Iris pigment epithelial cell (primary cell): ENCODE measurements around the gene GVQW3.

Source experiments
- DNase-seq: peaks from one replicate; pipeline ENCODE4 v3.0.0-alpha.2; 2011; ENCODE audit warnings: low read depth

Gene GVQW3

DNA sequence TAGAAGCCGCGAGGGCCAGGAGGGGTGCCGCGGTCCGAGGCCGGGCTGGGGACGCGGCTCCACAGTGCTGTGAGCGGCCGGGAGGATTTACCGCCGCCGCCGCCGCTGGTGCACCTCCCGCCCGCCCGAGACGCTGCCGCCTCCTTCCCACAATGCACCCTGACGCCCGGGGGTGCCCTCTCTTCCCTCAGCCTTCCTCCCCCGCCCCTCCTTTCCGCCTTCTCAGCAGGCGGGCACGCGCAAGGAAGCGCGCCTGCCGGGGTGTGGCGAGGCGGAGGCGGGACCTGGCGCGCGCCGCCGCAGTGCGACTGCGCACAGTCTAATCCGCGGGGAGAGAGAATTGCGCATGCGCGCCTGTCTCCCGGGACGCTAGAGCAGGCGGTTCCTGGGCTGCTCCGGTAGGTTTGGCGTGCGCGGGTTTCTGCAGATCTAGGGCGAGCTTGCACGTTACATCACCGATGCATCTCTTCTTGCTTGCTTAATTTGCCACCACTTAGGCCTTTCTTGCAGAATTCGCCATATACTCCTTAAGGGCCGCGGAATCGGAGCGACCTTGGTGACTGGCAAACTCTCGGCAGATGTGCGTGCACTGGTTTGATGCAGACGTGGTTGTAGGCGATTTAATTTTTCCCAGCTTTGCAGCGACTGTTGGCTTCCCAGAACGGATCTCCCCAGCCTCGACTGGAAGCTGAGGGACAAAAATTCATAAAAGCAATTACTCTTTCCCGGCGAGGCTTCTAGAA is at the start of gene GVQW3, which contains the start of gene THAP12:
Gene GVQW3, plus strand, starts transcription at position 347 of the 743 bp plus-strand sequence. CDS start 506 bp downstream, outside the sequence.
Gene THAP12, minus strand, starts transcription at position 156 of the 743 bp plus-strand sequence. CDS start 296 bp downstream, outside the sequence.
- peak; percentile 98 for DNase-seq

GRCh38 chr11:76334826-76335389 is 46.2 kb upstream of the GVQW3 start:
- DNase-seq = no peak

DNA sequence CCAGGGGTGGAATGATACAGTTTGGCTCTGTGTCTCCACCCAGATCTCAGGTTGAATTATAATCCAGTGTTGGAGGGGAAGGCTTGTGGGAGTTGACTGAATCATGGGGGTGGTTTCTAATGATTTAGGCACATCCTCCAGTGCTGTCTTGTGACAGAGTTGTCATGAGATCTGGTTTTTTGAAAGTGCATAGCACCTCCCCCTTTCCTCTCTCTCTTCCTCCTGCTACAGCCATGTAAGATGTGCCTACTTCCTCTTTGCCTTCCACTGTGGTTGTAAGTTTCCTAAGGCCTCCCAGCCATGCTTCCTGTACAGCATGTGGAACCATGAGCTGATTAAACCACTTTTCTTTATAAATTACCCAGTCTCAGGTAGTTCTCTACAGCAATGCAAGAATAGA is 45.3 kb upstream of the GVQW3 start:
- DNase-seq = no peak

DNA sequence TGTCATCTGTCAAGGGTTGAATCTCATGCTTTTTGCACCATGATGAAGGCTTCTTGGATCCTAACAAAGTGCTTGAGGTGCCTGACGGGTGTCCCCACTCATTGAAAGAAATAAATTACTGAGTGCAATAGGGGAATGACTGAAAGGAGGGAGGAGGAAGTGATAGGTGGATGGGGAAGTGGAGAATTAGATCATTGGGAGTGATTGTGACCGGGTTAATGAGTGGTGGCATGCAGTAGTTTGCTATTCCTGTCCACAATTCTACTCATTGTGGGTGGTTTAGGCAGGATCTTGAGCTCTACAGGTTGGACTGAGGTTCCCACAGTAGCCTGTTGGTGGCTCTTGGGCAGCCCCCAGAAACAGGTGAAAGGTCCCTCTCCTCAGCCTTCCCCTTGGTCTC is 44.5 kb upstream of the GVQW3 start:
- no peak for DNase-seq

DNA sequence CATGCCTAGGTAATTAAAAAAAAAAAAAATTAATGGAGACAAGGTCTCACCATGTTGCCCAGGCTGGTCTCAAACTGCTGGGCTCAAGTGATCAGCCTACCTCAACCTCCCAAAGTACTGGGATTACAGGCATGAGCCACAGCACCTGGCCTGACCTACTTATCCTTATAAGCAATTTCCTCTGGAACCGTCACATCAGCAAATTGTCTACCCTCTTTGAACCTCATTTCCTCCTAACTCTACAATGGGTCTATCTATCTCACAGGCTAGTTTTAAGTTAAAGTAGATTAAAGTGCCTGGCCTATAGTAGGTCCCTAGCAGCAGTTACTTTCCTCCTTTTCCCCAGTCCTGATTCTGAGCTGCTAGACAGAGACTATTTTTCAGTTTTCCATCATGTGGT is 43.7 kb upstream of the GVQW3 start:
- DNase-seq = no peak

- DNase-seq = no peak
Observed at GRCh38 chr11:76337923-76338322, 43.2 kb upstream of the GVQW3 start.

DNA sequence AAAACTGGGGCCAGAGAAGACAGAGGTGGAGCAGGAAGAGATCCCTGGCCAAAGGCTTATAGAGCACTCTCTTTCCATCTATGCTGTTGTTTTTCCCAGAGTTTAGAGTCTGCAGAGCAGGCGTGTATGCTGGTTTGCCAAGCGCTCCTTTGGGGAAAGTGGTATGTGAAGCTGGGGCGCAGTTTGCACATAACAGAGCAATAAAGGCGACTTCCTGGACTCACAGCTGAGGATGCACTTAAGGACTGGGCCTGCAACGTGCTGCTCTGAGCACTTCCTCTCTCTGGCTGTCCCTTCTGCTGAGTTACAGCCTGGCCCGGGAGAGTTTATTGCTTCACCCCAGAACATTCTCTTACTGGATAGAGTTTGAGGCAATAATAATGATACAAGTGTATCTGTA is 41.9 kb upstream of the GVQW3 start:
- no peak for DNase-seq

DNA sequence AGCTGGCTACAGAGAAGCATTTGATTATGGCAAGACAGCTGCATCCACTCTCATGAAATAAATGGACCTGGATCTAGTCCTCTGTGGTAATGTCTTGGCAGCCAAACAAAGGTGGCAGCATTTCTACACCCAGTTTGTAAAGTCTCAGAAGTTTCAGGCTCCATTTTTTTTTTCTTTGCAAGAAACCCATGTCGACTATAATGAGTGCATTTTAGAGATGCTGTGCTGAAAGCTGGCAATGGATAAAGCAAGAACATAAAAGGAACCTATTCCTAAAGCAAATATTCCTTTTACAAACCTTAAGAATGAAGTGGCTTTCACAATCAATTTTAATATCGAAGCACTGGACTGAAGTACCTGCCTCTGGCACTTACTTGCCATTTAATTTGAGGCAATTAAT is 33.7 kb upstream of the GVQW3 start:
- DNase-seq = no peak

DNA sequence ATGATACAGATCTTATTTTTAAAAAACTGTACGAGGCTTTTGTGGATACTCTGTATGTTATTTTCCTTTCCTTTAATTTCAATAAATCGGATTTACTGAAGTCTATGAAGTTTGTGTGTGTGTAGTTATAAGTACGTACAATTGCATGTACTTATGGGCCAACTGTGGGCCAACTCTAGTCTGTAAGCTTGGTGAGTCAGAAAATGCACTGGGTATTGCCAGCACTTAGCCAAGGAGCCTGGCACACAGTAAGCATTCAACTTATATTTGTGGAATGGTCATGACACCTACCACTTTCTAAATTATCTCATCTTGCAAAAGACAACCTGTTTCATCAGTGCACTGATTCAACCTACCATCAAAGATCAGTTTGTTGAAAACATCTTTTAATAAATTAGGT is 32.8 kb upstream of the GVQW3 start:
- DNase-seq = no peak

- no peak for DNase-seq
Observed at GRCh38 chr11:76355172-76355571, 26.0 kb upstream of the GVQW3 start.

DNA sequence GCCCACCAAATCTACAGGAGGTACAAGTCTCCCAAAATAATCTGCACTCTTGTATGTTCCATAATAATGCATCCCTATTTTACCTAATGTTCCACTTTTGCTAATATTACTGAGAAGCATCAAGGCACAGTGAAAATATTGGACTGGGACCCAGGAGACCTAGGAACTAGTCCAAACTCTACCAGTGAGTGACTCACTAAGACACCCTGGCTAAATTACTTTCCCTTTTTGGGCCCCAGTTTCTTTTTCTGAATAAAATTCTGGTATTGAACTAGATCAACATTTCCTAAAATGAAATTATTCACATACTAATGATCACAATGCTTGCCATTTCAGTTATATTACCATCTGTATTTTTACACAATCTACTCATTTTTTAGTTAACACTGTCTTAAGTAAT is 19.7 kb upstream of the GVQW3 start:
- peak; percentile 8 for DNase-seq

DNA sequence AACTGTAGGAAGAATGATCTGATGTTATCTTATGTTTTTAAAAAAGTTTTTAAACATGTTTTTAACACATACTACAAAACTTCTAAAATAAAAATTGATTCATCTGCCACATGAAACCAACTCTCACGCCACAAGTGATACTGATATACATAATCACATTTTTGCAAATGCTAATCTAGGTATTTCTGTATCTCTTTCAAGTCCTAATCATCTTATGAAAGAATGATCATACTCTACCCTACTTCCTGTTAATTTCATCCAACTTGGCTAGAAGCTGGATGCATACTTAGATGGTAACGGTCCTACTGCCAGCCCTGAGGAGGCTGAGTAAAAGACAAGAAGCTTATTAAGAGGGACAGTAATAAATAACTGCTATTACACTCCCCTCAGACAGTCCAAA is 19.3 kb upstream of the GVQW3 start:
- peak; percentile 6 for DNase-seq

DNA sequence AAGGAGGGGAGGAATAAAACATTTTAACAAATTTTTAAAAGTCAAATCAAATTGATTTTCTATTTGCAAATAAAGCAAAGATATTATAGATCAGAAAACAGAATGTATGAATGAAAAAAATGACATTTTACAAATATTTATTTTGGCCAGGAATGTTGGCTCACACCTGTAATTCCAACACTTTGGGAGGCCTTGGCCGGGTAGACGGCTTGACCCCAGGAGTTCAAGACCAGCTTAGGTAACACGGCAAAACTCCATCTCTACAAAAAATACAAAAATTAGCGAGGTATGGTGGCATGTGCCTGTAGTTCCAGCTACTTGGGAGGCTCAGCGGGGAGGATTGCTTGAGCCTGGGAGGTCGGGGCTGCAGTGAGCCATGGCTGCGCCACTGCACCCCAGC is 18.4 kb upstream of the GVQW3 start:
- no peak for DNase-seq

DNA sequence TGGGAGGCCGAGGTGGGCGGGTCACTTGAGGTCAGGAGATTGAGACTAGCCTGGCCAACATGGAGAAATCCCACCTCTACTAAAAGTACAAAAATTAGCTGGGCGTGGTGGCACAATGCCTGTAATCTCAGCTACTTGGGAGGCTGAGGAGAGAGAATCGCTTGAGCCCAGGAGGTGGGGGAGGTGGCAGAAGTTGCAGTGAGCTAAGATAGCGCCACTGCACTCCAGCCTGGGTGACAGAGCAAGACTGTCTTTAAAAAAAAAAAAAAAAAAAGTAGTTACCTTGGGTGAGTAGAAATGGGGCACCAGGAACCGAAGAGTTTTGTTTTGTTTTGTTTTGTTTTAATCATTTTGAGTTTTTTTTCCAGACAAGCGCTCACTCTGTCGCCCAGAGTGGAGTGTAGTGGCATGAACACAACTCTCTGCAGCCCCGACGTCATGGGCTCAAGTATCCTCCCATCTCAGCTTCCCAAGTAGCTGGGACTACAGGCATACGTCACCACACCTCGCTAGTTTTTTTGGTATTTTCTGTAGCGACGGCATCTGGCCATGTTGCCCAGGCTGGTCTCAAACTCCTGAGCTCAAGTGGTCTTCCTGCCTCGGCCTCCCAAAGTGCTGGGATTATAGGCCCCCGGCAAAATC is 16.0 kb upstream of the GVQW3 start:
- DNase-seq = no peak

DNA sequence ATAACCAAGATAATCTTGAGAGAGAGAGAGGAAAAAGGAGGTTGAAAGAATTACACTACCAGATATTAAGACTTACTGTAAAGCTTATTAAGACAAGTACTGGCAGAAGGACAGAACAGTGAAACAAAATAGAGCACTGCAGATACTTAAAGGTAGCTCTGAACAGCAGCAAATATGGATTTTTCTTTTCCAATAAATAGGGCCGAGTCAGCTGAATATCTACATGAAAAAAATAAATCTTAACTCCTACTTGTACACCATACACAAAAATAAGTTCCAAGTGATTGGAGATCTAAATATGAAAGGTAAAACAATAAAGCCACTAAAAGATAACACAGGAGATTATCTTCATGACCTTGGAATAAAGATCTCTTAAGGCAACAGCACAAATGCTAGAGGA is 12.6 kb upstream of the GVQW3 start:
- DNase-seq = no peak

GRCh38 chr11:76369406-76369805 is 11.7 kb upstream of the GVQW3 start:
- no peak for DNase-seq

- DNase-seq = peak; percentile 91
Observed at GRCh38 chr11:76371170-76371569, 10.0 kb upstream of the GVQW3 start.

- no peak for DNase-seq
Observed at GRCh38 chr11:76376746-76377558, 4.2 kb upstream of the GVQW3 start.

DNA sequence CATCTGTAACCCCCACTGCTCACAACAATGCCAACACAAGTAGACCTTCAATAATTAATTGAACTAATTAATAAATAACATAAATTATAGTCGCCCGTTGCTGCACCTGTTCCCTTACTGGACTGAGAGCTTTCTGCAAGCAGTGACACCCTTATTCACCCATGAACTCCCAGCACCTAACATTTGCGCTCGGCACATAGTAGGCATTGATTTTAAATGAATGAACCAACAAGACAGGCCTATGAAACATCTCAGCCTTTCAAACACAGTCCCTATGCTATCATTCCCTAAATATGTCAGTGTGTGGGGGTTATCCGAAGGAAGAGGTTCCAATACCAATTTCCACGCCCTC is 1.3 kb upstream of the GVQW3 start:
- no peak for DNase-seq

GRCh38 chr11:76380159-76380976 is 755 bp upstream of the GVQW3 start:
- peak; percentile 15 for DNase-seq

DNA sequence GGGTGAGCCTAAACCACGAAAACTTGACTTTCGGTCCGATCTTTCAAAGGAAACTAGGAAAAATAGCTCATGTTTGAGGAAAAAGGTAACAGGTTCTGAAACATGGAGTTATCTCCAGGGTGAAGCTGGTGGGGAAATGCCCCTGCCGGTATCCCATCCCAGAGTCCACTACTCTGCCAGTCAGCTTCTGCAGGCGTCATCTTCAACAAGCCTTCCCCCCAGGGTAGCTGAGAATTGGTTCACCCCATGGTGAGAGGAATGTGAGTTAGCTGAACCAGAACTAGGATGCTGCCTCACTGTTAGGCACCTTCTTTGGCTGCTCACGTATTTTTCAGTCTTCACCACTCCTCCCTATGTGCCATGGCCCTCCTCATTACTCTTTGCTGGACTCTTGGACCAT is 1.1 kb downstream of the GVQW3 start:
- DNase-seq = no peak

DNA sequence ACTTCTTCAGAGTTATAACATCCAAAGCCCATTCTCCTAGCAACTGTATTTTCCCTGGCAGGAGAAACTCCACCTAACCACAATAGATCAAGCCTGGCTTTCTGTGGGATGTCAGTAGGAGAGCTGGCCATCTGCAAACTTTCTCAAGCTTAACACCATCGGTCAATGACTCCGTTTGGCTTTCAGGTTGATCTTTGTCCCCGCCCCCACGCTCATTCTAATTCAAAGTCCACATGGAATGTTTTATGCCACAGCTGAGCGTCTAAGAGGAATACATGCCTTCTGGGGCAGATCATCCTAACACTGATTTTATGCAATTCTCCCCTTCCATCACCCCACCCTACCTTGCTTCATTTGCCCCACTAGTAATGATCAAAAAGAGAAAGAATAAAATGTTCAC is 4.8 kb downstream of the GVQW3 start:
- DNase-seq = no peak
